Activated B cell treated with CpG ODN at 0.5 μM for 24 hours (primary cell): ENCODE results near the gene PLEKHJ1. TPM values are rescaled to one million over a fixed set of nuclear protein-coding genes. Genes with fewer than 3 reads are reported as not detected.

Source experiments
- ATAC-seq: fragments of 200-7000 bp; cut with Tn5 transposase; one replicate; pipeline ENCODE4 v1.10.0; 2021; ENCODE audit warnings: low read depth, mild to moderate bottlenecking, moderate library complexity
- CTCF ChIA-PET: fragments of 350-600 bp; sonication (Branson Sonifier 250); formaldehyde crosslinking; loops from one replicate; lab custom pipeline; 2021; ENCODE audit warnings: antibody characterized with exemption; lab: Charles Lee
- POLR2A ChIA-PET: fragments of 350-600 bp; sonication (Branson Sonifier 250); formaldehyde crosslinking; loops from one replicate; lab custom pipeline; 2021; ENCODE audit warnings: antibody characterized with exemption; lab: Charles Lee
- DNase-seq: peaks from one replicate; pipeline ENCODE4 v3.0.0; 2022
- H3K27ac Mint-ChIP-seq: one replicate; pipeline ENCODE4 v1.8.0; 2020; ENCODE audit warnings: mixed read lengths
- H3K27me3 Mint-ChIP-seq: one replicate; pipeline ENCODE4 v1.8.0; 2021; ENCODE audit warnings: mixed read lengths
- H3K36me3 Mint-ChIP-seq: one replicate; pipeline ENCODE4 v1.8.0; 2021; ENCODE audit warnings: low read depth, mixed read lengths
- H3K4me1 Mint-ChIP-seq: one replicate; pipeline ENCODE4 v1.8.0; 2021; ENCODE audit warnings: mixed read lengths
- H3K4me3 Mint-ChIP-seq: one replicate; pipeline ENCODE4 v1.8.0; 2020; ENCODE audit warnings: mild to moderate bottlenecking, mixed read lengths
- H3K9me3 Mint-ChIP-seq: one replicate; pipeline ENCODE4 v1.8.0; 2020; ENCODE audit warnings: mixed read lengths
- CTCF ChIP-seq: fragments of 200-600 bp; IDR thresholded peaks from one replicate; pipeline ENCODE4 v1.8.0; 2022; ENCODE audit warnings: antibody characterized with exemption, mild to moderate bottlenecking
- intact Hi-C: fragments of 100-400 bp; cut with micrococcal nuclease; formaldehyde crosslinking; loops from one replicate; pipeline ENCODE4 v1.15.1; 2024
- total RNA-seq: library from RNA; stranded (reverse); gene quantifications from 2 replicates; pipeline ENCODE4 v1.2.3, GENCODE V29; 2022

The PLEKHJ1 gene
- total RNA-seq, 1 donor from 2014 or later: 74.9 TPM

DNA sequence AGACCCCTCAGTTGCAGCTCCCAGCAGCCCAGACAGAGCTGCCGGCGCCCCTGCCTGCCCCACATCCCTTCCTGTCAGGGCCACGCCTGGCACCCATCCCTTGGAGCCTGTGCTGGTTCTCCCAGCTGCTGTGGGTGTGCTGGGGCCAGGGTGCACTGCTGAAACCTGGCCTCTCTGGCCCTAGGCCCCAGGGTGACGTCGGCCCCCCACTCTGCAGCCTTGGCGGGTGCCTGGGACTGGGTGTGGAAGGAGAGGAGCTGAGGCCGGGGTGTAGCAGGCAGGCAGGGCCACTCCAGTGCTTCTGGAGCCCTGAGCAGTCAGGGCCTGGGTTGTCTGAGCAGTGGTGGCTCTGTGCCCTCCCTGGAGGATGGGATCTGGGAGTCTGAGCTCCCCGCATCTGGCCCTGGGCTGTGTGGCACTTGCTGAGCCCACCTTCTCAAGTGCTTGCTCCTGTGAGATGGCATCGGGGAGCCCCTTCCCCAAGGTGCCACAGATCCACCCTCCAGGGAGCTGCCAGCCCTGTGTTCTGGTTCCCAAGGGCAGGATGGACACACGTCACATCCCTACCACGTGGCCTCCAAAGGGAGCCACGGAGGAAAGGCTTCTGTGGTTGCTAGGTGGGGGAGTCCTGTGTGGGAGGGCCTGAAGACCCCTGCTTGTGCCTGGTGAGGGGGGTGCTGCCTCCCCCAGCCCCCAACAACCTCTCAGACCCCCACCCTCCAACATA lies 5.2 kb downstream of the PLEKHJ1 start:
- ATAC-seq: no peak
- no peak for TF ChIP-seq CTCF
- intact Hi-C loops: no loop called here
- CTCF ChIA-PET: interaction anchor here (1.0 kb wide), 1 partner anchor 75 kb away, joined by 3 read pairs; no protein-coding TSS in a partner anchor
- H3K9me3 Mint-ChIP-seq: no peaks in the 10 kb centered on the region
- H3K27me3 Mint-ChIP-seq: no peaks in the 10 kb centered on the region
- DNase-seq: no peak
- peaks cover 33% of the 10 kb centered on the region for H3K4me1 Mint-ChIP-seq
- H3K36me3 Mint-ChIP-seq: peaks cover 54% of the 10 kb centered on the region
- H3K4me3 Mint-ChIP-seq: no peak overlapping the region
- POLR2A ChIA-PET: interaction anchor here (0.6 to 1.6 kb wide), 4 partner anchors 60 to 886 kb away, joined by 3 to 4 read pairs (median 4); no protein-coding TSS in a partner anchor
- H3K27ac Mint-ChIP-seq: no peak overlapping the region

- peaks cover 36% of the 10 kb centered on the region for H3K4me1 Mint-ChIP-seq
- no peak for TF ChIP-seq CTCF
- CTCF ChIA-PET: interaction anchor here (0.7 to 2.6 kb wide), 2 partner anchors 74 to 85 kb away, joined by 3 to 6 read pairs; no protein-coding TSS in a partner anchor
- H3K36me3 Mint-ChIP-seq: peaks cover 61% of the 10 kb centered on the region
- H3K4me3 Mint-ChIP-seq: no peak overlapping the region
- intact Hi-C loops: no loop called here
- POLR2A ChIA-PET: interaction anchor here (1.0 to 1.6 kb wide), 3 partner anchors 14 to 74 kb away, joined by 3 to 4 read pairs (median 3); no protein-coding TSS in a partner anchor
- ATAC-seq: no peak
- no peak overlapping the region for H3K27ac Mint-ChIP-seq
- H3K27me3 Mint-ChIP-seq: no peaks in the 10 kb centered on the region
- H3K9me3 Mint-ChIP-seq: no peaks in the 10 kb centered on the region
- no peak for DNase-seq
Measured at GRCh38 chr19:2230033-2230531, 6.0 kb downstream of the PLEKHJ1 start.

GRCh38 chr19:2229103-2230032 lies 6.8 kb downstream of the PLEKHJ1 start:
- no peak for TF ChIP-seq CTCF
- peaks cover 68% of the 10 kb centered on the region for H3K36me3 Mint-ChIP-seq
- POLR2A ChIA-PET: interaction anchor here (0.6 to 1.6 kb wide), 5 partner anchors 14 to 517 kb away, joined by 3 to 4 read pairs (median 3); no protein-coding TSS in a partner anchor
- peaks cover 36% of the 10 kb centered on the region for H3K4me1 Mint-ChIP-seq
- no peak overlapping the region for H3K4me3 Mint-ChIP-seq
- H3K27ac Mint-ChIP-seq: no peak overlapping the region
- H3K9me3 Mint-ChIP-seq: no peaks in the 10 kb centered on the region
- intact Hi-C loops: no loop called here
- ATAC-seq: no peak
- no peaks in the 10 kb centered on the region for H3K27me3 Mint-ChIP-seq
- no peak for DNase-seq
- CTCF ChIA-PET: interaction anchor here (0.7 to 2.6 kb wide), 3 partner anchors 73 to 86 kb away, joined by 3 to 6 read pairs (median 3); no protein-coding TSS in a partner anchor

- intact Hi-C loops: no loop called here
- Mint-ChIP-seq H3K9me3 (no peaks in the 10 kb centered on the region), H3K4me3 (no peak overlapping the region), H3K27me3 (no peaks in the 10 kb centered on the region), H3K27ac (peak overlapping the region; percentile 46), H3K36me3 (peaks cover 70% of the 10 kb centered on the region), H3K4me1 (peaks cover 38% of the 10 kb centered on the region)
- POLR2A ChIA-PET: interaction anchor here (0.5 to 1.5 kb wide), 6 partner anchors 8 to 517 kb away, joined by 3 to 5 read pairs (median 4); partner anchors contain the start of gene PLEKHJ1
- CTCF ChIA-PET: interaction anchor here (0.6 to 2.6 kb wide), 5 partner anchors 8 to 144 kb away, joined by 3 to 6 read pairs (median 3); partner anchors contain the start of gene PLEKHJ1
- TF ChIP-seq CTCF: no peak
- DNase-seq: no peak
- no peak for ATAC-seq
Measured at GRCh38 chr19:2228157-2229030, 7.7 kb downstream of the PLEKHJ1 start.
